GM12875 (cell line): ENCODE data around the gene EEF1A2.

ENCODE experiments used
- H3K4me3 ChIP-seq: one replicate; pipeline ENCODE4 v1.5.1; 2011; ENCODE audit warnings: low read depth, low read length, control low read depth
- TF ChIP-seq, protein P1 (sequence below): IDR thresholded peaks from 2 replicates; pipeline ENCODE4 v1.5.1; 2011; ENCODE audit warnings: low read depth, mild to moderate bottlenecking, control low read depth, inconsistent platforms, low read length, moderate library complexity, borderline replicate concordance; ENCODE audit not compliant: insufficient read depth

The EEF1A2 gene

GRCh38 chr20:63459070-63459380 is 39.9 kb downstream of the EEF1A2 start:
- TF ChIP-seq, protein P1, sequence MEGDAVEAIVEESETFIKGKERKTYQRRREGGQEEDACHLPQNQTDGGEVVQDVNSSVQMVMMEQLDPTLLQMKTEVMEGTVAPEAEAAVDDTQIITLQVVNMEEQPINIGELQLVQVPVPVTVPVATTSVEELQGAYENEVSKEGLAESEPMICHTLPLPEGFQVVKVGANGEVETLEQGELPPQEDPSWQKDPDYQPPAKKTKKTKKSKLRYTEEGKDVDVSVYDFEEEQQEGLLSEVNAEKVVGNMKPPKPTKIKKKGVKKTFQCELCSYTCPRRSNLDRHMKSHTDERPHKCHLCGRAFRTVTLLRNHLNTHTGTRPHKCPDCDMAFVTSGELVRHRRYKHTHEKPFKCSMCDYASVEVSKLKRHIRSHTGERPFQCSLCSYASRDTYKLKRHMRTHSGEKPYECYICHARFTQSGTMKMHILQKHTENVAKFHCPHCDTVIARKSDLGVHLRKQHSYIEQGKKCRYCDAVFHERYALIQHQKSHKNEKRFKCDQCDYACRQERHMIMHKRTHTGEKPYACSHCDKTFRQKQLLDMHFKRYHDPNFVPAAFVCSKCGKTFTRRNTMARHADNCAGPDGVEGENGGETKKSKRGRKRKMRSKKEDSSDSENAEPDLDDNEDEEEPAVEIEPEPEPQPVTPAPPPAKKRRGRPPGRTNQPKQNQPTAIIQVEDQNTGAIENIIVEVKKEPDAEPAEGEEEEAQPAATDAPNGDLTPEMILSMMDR = no peak
- no peak overlapping the region for H3K4me3 ChIP-seq

DNA sequence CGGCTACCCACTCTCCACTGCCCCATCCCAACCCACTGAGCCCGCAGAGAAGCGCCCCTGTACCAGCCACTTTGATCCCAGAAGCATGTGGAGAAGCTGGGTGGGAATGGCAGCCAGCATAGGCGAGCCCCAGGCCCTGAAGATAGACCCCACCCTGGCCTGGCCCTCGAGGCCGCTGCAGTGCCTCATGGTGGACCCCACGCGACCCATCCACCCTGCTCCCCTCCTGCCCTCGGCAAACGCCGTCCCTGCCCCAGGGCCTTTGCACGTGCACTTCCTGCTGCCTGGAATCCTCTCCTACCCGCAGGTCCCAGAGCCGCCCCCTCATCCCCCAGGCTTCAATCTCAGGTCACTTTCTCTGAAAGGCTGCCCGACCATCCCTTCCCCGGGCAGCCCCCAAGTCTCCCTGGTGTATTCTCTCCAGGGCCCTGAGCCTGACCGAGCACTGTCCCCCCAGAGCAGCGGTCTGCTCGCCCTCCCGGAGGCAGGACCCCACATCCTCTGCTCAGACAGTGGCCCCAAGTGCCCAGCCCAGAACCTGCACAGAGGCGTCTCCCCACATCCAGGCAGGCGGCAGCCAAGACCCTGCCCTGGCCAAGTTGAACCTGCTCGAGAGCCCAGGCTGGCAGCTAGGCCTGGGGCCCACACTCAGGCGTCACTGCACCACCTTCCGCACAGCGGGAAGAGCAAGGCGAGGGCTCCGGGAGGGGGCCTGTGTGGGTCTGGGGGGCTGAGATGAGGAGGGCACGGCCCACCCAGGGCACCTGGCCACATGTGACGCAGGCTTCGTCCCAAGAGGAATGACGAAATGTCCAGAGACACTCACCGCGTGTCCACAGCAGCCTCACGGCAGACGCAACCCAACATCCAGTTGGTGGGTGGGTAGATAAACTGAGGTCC is 40.5 kb downstream of the EEF1A2 start:
- H3K4me3 ChIP-seq = no peak overlapping the region
- TF ChIP-seq, protein P1 = no peak

GRCh38 chr20:63457737-63458136 is 41.1 kb downstream of the EEF1A2 start:
- TF ChIP-seq, protein P1 = no peak
- no peak overlapping the region for H3K4me3 ChIP-seq

DNA sequence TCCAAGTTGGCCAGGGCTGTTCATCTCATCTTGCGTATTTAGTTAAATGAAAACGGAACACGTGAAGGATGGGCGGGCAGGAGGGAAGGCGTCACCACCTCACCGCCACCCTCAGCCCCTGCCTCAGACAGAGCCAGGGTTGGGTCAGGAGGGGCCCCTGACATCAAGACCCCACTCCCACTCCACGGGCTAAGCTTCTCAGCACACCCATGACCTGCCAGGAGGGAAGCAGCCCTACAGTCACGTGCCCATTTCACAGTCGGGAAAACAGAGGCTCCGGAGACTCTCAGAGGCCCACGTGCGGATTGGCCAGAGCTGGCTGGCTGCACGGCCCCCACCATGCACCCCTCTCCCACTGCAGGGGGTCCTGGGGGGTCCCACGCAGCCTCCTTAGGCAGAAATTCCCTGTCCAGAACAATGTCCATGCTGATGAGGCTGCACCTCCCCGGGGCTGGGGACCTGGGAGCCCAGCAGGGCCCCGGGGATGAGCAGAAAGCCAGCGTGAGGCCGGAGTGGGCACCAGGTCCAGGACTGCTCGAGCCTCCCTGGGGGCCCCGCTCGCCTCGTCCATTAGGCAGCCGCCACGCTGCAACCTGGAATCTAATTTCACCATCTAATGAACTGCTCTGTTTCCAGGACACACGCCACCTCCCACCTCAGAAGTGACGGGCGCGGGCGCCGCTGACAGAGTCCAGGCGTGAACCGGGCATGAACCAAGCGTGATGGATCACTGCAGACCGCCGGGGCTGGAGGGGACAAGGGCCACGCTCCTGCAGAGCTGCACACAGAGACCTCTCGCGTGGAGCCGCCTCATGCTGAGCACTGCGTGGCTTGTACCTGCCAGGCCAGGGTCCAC is 42.2 kb downstream of the EEF1A2 start:
- no peak overlapping the region for H3K4me3 ChIP-seq

DNA sequence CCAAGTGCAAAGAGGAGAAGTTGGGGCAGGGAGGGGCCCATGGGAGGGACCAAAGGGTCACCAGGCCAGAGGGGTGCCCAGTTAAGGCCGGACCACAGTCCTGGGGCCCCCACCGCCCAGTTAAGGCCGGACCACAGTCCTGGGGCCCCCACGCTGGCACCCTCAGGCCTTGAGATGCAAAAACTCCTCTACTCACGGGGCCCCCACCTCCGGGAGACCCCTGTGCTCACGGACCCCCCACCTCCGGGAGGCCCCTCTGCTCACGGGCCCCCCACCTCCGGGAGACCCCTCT is 43.4 kb downstream of the EEF1A2 start:
- TF ChIP-seq, protein P1 = no peak
- H3K4me3 ChIP-seq = no peak overlapping the region

More for the DNA sequence above, 42.2 kb downstream of the EEF1A2 start:
- TF ChIP-seq, protein P1 = no peak

GRCh38 chr20:63454731-63455567 is 43.9 kb downstream of the EEF1A2 start:
- TF ChIP-seq, protein P1 = no peak
- no peak overlapping the region for H3K4me3 ChIP-seq
